Heart left ventricle (tissue), 13 donors: ENCODE data around the gene DNMT3A.

Source experiments
- POLR2A ChIP-seq, 2 donors: fragments of 450-650 bp; IDR thresholded peaks; one replicate each; pipeline ENCODE4 v1.6.1; 2017; ENCODE audit warnings: antibody characterized with exemption in 2 of 2, mild to moderate bottlenecking in 2 of 2, moderate library complexity in 2 of 2
- TF ChIP-seq, protein P1 (sequence below), 12 donors: fragments of 200-600 bp; sonication (generic) in 4 of 12; IDR thresholded peaks; one replicate each; pipeline versions ENCODE4 v1.5.0 to v1.8.0; 2018 to 2022; ENCODE audit warnings: antibody characterized with exemption in 12 of 12, mild to moderate bottlenecking in 5 of 12
- donor health status: ischemic (EF 13 %, LVEDD 7.1; RV severe dilation, severe dysfunction).
- donor health status: DM: no; HTN: yes; CAD: no.
- donor health status: DM: no; HTN: no; CAD: no.
- donor health status: ischemic (EF 25% LVEDD 6.9; RV normal size, moderate dysfunction).
- donor health status: ischemic (EF 25% LVEDD 5.7; RV mildly dilated, moderate dysfunction).
- donor health status: ischemic (EF 35%, LVEDD 5.7; RV mildly dilated, moderate dysfunction).
- donor health status: nonischemic (EF 11% LVEDD 7.7; RV severe dilation, severe dysfunction).
- donor health status: DM: yes; HTN: yes; CAD: no.
- donor health status: PGD.
- donor health status: ischemic (EF 29% LVEDD 5.4; RV normal size, mild dysfunction).
- donor health status: nonischemic (EF 23%, LVEDD 6.1; RV moderate dilation, normal function).

DNA sequence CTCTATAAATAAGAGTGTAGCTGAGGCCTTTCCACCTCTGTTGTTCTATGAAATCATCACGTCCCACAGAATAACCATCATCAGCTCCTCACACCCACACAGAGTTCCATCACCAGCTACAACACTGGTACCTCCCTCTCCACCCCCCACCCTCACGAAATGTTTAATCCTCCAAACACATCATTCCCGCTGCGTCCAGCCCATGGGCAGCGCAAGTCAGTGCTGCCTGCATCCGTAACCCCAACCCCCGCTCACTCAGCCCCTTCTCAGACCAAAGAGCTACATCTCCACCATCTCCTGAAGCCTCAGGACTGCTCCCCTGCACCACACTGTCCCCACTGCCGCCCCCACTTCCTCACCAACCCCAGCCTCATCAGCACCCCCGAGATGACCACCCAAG, 19.4 kb downstream of the DNMT3A start:
- no peak for TF ChIP-seq POLR2A (IDR thresholded peaks at IDR 0.05)
- TF ChIP-seq, protein P1, sequence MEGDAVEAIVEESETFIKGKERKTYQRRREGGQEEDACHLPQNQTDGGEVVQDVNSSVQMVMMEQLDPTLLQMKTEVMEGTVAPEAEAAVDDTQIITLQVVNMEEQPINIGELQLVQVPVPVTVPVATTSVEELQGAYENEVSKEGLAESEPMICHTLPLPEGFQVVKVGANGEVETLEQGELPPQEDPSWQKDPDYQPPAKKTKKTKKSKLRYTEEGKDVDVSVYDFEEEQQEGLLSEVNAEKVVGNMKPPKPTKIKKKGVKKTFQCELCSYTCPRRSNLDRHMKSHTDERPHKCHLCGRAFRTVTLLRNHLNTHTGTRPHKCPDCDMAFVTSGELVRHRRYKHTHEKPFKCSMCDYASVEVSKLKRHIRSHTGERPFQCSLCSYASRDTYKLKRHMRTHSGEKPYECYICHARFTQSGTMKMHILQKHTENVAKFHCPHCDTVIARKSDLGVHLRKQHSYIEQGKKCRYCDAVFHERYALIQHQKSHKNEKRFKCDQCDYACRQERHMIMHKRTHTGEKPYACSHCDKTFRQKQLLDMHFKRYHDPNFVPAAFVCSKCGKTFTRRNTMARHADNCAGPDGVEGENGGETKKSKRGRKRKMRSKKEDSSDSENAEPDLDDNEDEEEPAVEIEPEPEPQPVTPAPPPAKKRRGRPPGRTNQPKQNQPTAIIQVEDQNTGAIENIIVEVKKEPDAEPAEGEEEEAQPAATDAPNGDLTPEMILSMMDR (IDR thresholded peaks at IDR 0.05), result no peak
